ENCODE results near the gene IL4R.

DNA sequence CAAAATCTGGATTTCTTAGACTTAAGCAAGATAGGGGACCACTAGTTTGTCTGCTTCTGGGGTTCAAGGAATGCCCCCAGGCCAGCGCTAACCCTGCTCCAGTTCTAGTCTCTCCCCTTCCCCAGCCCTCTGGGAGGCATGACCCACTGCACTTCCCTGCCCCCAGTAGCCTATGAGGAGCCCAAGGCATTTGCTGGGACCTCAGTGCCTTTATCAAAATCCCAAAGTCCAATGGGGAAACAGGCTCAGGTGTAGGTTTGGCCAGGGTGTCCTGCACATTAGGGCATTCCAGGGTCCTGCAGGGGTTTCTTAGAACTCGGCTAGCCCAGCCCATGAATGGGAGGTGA is 1.2 kb downstream of the IL4R start:
- TF ChIP-seq, protein P1, sequence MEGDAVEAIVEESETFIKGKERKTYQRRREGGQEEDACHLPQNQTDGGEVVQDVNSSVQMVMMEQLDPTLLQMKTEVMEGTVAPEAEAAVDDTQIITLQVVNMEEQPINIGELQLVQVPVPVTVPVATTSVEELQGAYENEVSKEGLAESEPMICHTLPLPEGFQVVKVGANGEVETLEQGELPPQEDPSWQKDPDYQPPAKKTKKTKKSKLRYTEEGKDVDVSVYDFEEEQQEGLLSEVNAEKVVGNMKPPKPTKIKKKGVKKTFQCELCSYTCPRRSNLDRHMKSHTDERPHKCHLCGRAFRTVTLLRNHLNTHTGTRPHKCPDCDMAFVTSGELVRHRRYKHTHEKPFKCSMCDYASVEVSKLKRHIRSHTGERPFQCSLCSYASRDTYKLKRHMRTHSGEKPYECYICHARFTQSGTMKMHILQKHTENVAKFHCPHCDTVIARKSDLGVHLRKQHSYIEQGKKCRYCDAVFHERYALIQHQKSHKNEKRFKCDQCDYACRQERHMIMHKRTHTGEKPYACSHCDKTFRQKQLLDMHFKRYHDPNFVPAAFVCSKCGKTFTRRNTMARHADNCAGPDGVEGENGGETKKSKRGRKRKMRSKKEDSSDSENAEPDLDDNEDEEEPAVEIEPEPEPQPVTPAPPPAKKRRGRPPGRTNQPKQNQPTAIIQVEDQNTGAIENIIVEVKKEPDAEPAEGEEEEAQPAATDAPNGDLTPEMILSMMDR (conservative IDR thresholded peaks at IDR 0.05; ENCODE audit: low read length), result no peak
- no peak for TF ChIP-seq EZH2phosphoT487 (IDR thresholded peaks at IDR 0.05; ENCODE audit: borderline replicate concordance, low read depth, low read length)

Measured in OCI-LY7 (cell line).